Measurements from ENCODE around the gene P2RY11.

DNA sequence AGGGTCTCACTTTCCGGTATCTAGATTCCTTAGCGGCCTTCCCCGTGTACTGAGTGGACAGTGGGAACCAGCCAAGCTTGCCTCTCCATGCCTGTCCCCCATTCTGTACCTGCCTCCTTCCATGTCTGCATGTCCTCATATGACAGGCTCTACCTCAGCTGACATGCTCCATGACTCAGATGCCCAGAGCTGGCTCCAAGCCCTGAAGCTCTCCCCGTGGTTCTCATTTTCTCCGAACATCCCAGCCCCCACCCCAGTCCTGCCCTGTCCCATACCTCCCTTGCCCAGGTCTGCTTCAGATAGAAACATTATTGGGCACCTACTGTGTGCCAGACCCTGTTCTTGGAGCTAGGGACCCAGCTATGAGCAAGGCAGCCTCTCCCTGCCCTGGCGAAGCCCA, 42.4 kb upstream of the P2RY11 start:
- TF ChIP-seq CTCF (IDR thresholded peaks at IDR 0.05) (no peak), EP300 (IDR thresholded peaks at IDR 0.05) (no peak)

All from suprapubic skin (tissue), 3 donors.